ENCODE measurements around the gene TRAPPC5. TPM values are rescaled to one million over a fixed set of nuclear protein-coding genes. Genes with fewer than 3 reads are reported as not detected.

TRAPPC5 gene
- total RNA-seq (2022; extraction: Qiagen RNA extraction): 43.7 to 109 TPM (median 104 TPM) in 5 replicates

GRCh38 chr19:7680606-7681339, at the start of gene TRAPPC5:
Gene TRAPPC5 (plus strand): TSS chr19:7680833. CDS start chr19:7682254, 1,421 bp downstream.

GRCh38 chr19:7633698-7634097, 46.9 kb upstream of the TRAPPC5 start, which contains the start of gene PCP2:
Gene PCP2 (minus strand): TSS chr19:7633719. CDS start chr19:7633457, 262 bp downstream.

GRCh38 chr19:7636691-7637373, 43.8 kb upstream of the TRAPPC5 start, which contains the start of gene STXBP2:
Gene STXBP2 (plus strand): TSS chr19:7637110. CDS start chr19:7637150, 40 bp downstream.

GRCh38 chr19:7668842-7669241, 11.8 kb upstream of the TRAPPC5 start, which contains the start of gene RETN:
Gene RETN (plus strand): TSS chr19:7669049. CDS start chr19:7669327, 278 bp downstream.

DNA sequence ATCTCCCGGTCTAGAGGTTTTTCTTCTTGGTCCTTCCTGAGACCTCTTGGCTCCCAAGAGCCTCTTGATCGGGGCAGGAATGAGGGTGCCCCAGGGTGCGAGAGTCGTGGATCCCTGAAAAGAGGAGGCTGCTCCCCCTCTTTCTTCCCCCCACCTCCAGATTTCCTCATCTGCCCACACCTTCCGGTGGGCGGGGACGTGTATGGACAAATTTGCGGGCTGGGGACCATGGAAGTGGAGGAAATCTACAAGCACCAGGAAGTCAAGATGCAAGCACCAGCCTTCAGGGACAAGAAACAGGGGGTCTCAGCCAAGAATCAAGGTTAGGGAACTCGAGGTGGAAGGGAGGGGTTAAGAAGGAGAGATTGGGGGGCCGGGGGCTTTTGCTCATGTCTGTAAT, 3.8 kb upstream of the TRAPPC5 start, which contains the start of gene MCEMP1:
Gene MCEMP1, plus strand, starts transcription at position 237 of the 400 bp plus-strand sequence. Its CDS starts 31 bp downstream, at position 268.

DNA sequence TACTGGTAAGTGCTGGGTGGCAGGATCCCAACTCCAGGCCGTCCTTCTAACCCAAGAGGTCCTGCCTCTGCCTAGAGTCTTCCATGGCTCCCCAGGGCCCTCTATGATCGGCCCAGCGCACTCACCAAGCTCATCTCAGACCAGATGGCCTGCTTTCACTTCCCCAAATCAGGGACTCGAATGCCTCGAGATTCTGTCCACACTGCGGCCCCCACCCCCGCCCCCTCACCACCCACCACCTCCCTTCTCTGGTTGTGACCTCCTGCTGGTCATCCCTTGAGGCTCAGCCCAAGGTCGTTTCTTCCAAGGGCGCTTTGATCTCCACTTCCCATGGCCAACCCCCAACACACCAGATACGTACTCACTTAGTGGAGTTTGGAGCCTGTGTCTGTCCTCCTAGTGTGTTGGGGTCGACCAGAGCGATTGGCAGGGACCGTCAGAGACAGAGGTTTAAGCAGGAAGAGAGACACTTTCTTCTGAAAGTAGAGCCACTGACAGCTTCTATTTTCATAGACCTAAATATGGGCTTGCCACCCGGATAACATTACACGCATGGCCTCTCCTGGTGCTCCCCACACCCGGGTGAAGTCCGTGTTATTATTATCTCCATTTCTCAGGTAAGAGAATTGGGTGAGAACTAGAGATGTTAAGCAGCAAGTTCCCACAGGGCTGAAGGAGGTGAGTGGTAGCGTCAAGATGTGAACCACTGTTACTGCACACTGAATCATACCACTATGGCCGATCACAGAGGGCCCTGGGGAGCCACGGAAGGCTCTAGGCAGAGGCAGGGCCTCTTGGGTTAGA, 21.2 kb downstream of the TRAPPC5 start, which contains the start of gene FCER2:
Gene FCER2, minus strand, starts transcription at position 478 of the 804 bp plus-strand sequence. CDS start 2,371 bp downstream, outside the sequence.

GRCh38 chr19:7732045-7732444, 51.4 kb downstream of the TRAPPC5 start, which contains the start of gene CLEC4G:
Gene CLEC4G (minus strand): TSS chr19:7732110. CDS start chr19:7732102, 8 bp downstream.

Other genes starting within 250 kb of the TRAPPC5 start
- 1.3 to 2.6 TPM (median 2.1 TPM) in 5 replicates for gene PEX11G, start 191.8 kb upstream of the TRAPPC5 start, total RNA-seq (2022; extraction: Qiagen RNA extraction)
- 17.1 to 19.2 TPM (median 18.1 TPM) in 5 replicates for gene ZNF358, start 164.7 kb upstream of the TRAPPC5 start, total RNA-seq (2022; extraction: Qiagen RNA extraction)
- gene MCOLN1, start 158.2 kb upstream of the TRAPPC5 start, total RNA-seq (2022; extraction: Qiagen RNA extraction): 9.7 to 13.4 TPM (median 12.8 TPM) in 5 replicates
- gene PNPLA6, start 145.1 kb upstream of the TRAPPC5 start, total RNA-seq (2022; extraction: Qiagen RNA extraction): 27.9 to 37.9 TPM (median 34.0 TPM) in 5 replicates
- gene CAMSAP3, start 85.0 kb upstream of the TRAPPC5 start, total RNA-seq (2022; extraction: Qiagen RNA extraction): 3.1 to 5.6 TPM (median 4.4 TPM) in 5 replicates
- 21.3 to 29.6 TPM (median 29.3 TPM) in 5 replicates for gene XAB2, start 51.3 kb upstream of the TRAPPC5 start, total RNA-seq (2022; extraction: Qiagen RNA extraction)
- gene PET100, start 51.0 kb upstream of the TRAPPC5 start, total RNA-seq (2022; extraction: Qiagen RNA extraction): 51.2 to 68.8 TPM (median 52.9 TPM) in 5 replicates
- 0.22 to 0.26 TPM in 2 of 5 replicates, not detected in the others for gene PCP2, start 47.1 kb upstream of the TRAPPC5 start, total RNA-seq (2022; extraction: Qiagen RNA extraction)
- gene STXBP2, start 43.7 kb upstream of the TRAPPC5 start, total RNA-seq (2022; extraction: Qiagen RNA extraction): 32.2 to 44.6 TPM (median 42.6 TPM) in 5 replicates
- gene RETN, start 11.8 kb upstream of the TRAPPC5 start, total RNA-seq (2022; extraction: Qiagen RNA extraction): not detected in 5 replicates
- gene MCEMP1, start 3.7 kb upstream of the TRAPPC5 start, total RNA-seq (2022; extraction: Qiagen RNA extraction): not detected in 5 replicates
- not detected in 5 replicates for gene FCER2, start 21.3 kb downstream of the TRAPPC5 start, total RNA-seq (2022; extraction: Qiagen RNA extraction)
- gene CLEC4G, start 51.3 kb downstream of the TRAPPC5 start, total RNA-seq (2022; extraction: Qiagen RNA extraction): not detected in 5 replicates
- gene CD209, start 66.7 kb downstream of the TRAPPC5 start, total RNA-seq (2022; extraction: Qiagen RNA extraction): not detected in 5 replicates
- not detected in 5 replicates for gene CLEC4M, start 82.4 kb downstream of the TRAPPC5 start, total RNA-seq (2022; extraction: Qiagen RNA extraction)
- 1.2 to 2.1 TPM (median 1.6 TPM) in 5 replicates for gene EVI5L, start 149.4 kb downstream of the TRAPPC5 start, total RNA-seq (2022; extraction: Qiagen RNA extraction)
- gene PRR36, start 193.6 kb downstream of the TRAPPC5 start, total RNA-seq (2022; extraction: Qiagen RNA extraction): 0.22 to 0.48 TPM (median 0.37 TPM) in 5 replicates
- 4.9 to 7.9 TPM (median 6.4 TPM) in 5 replicates for gene LRRC8E, start 207.7 kb downstream of the TRAPPC5 start, total RNA-seq (2022; extraction: Qiagen RNA extraction)
- gene MAP2K7, start 223.0 kb downstream of the TRAPPC5 start, total RNA-seq (2022; extraction: Qiagen RNA extraction): 12.3 to 18.3 TPM (median 17.0 TPM) in 5 replicates
- gene TGFBR3L, start 234.0 kb downstream of the TRAPPC5 start, total RNA-seq (2022; extraction: Qiagen RNA extraction): 0.73 to 2.3 TPM (median 2.1 TPM) in 5 replicates
- gene SNAPC2, start 239.5 kb downstream of the TRAPPC5 start, total RNA-seq (2022; extraction: Qiagen RNA extraction): 20.5 to 32.0 TPM (median 30.8 TPM) in 5 replicates
- gene CTXN1, start 245.3 kb downstream of the TRAPPC5 start, total RNA-seq (2022; extraction: Qiagen RNA extraction): 8.5 to 24.3 TPM (median 22.2 TPM) in 5 replicates